ENCODE results near the gene RGS7.
A peak's percentile ranks its signal among the peaks of the same experiment; 100 is the strongest.

DNA sequence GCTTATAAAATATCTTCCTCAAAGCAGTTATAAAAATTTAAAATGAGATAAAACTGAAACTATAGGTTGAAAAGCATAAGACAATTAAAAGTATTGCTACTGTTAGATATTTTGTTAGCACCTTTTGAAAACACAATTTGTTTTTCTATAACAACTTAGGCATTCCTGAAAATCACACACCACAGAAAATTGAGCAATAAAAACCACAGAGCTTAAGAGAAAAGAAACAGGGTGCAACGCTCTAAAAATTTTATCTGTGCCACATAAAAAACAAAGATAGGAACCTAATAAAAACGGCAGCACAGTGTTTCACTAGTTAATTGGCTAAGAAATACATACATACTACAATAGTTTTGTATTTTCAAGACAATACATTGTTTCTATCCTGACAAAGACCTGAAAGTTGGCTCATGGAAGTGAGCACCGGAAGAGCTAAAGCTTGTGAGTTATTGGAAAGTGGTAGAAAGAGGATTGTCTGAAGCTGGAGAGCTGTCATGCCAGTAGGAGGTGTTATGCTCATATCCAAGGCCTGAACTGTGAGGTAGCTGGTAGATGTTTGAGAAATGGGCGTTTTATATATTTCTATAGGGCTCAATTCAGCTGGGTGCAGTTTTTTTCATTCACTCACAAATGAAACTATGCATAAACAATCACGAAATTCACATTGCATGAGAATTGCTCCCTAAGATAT is 45.8 kb downstream of the RGS7 start:
- TF ChIP-seq, protein P1, sequence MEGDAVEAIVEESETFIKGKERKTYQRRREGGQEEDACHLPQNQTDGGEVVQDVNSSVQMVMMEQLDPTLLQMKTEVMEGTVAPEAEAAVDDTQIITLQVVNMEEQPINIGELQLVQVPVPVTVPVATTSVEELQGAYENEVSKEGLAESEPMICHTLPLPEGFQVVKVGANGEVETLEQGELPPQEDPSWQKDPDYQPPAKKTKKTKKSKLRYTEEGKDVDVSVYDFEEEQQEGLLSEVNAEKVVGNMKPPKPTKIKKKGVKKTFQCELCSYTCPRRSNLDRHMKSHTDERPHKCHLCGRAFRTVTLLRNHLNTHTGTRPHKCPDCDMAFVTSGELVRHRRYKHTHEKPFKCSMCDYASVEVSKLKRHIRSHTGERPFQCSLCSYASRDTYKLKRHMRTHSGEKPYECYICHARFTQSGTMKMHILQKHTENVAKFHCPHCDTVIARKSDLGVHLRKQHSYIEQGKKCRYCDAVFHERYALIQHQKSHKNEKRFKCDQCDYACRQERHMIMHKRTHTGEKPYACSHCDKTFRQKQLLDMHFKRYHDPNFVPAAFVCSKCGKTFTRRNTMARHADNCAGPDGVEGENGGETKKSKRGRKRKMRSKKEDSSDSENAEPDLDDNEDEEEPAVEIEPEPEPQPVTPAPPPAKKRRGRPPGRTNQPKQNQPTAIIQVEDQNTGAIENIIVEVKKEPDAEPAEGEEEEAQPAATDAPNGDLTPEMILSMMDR (IDR thresholded peaks at IDR 0.05; ENCODE audit: low read depth, low read length), result peak; percentile 41
- TF ChIP-seq EZH2phosphoT487 (IDR thresholded peaks at IDR 0.05; ENCODE audit: low read depth), result no peak

All from OCI-LY3 (cell line).